ENCODE results near the gene EPHA7.
A peak's percentile ranks its signal among the peaks of the same experiment; 100 is the strongest.

EPHA7 gene

GRCh38 chr6:93319304-93319703, 100.1 kb downstream of the EPHA7 start:
- DNase-seq: no peak

- no peak for DNase-seq
Measured at GRCh38 chr6:93318121-93318520, 101.2 kb downstream of the EPHA7 start.

- no peak for DNase-seq
Measured at GRCh38 chr6:93317592-93317991, 101.8 kb downstream of the EPHA7 start.

- DNase-seq: no peak
Measured at GRCh38 chr6:93307505-93308409, 111.6 kb downstream of the EPHA7 start.

- no peak for DNase-seq
Measured at GRCh38 chr6:93305088-93305487, 114.3 kb downstream of the EPHA7 start.

- no peak for DNase-seq
Measured at GRCh38 chr6:93304505-93304904, 114.9 kb downstream of the EPHA7 start.

- peak; percentile 10 for DNase-seq
Measured at GRCh38 chr6:93300661-93301060, 118.7 kb downstream of the EPHA7 start.

- no peak for DNase-seq
Measured at GRCh38 chr6:93299622-93300021, 119.7 kb downstream of the EPHA7 start.

- no peak for DNase-seq
Measured at GRCh38 chr6:93295631-93296030, 123.7 kb downstream of the EPHA7 start.

- no peak for DNase-seq
Measured at GRCh38 chr6:93294879-93295278, 124.5 kb downstream of the EPHA7 start.

- DNase-seq: no peak
Measured at GRCh38 chr6:93293872-93294271, 125.5 kb downstream of the EPHA7 start.

- DNase-seq: no peak
Measured at GRCh38 chr6:93293460-93293859, 125.9 kb downstream of the EPHA7 start.

- DNase-seq: no peak
Measured at GRCh38 chr6:93282521-93283031, 136.8 kb downstream of the EPHA7 start.

- DNase-seq: no peak
Measured at GRCh38 chr6:93278241-93278640, 141.1 kb downstream of the EPHA7 start.

- DNase-seq: no peak
Measured at GRCh38 chr6:93272896-93273295, 146.5 kb downstream of the EPHA7 start.

GRCh38 chr6:93272211-93272610, 147.1 kb downstream of the EPHA7 start:
- DNase-seq: no peak

- no peak for DNase-seq
Measured at GRCh38 chr6:93266116-93266817, 153.1 kb downstream of the EPHA7 start.

- no peak for DNase-seq
Measured at GRCh38 chr6:93260881-93261280, 158.5 kb downstream of the EPHA7 start.

GRCh38 chr6:93259332-93259731, 160.0 kb downstream of the EPHA7 start:
- no peak for DNase-seq

- no peak for DNase-seq
Measured at GRCh38 chr6:93252930-93253329, 166.4 kb downstream of the EPHA7 start.

- no peak for DNase-seq
Measured at GRCh38 chr6:93248631-93249030, 170.7 kb downstream of the EPHA7 start.

- DNase-seq: no peak
Measured at GRCh38 chr6:93243231-93243778, 176.1 kb downstream of the EPHA7 start.

- DNase-seq: no peak
Measured at GRCh38 chr6:93242049-93242448, 177.3 kb downstream of the EPHA7 start.

GRCh38 chr6:93238632-93239031, 180.7 kb downstream of the EPHA7 start:
- DNase-seq: no peak

All from NCI-H1092 treated with DMSO at 0.1 percent for 48 hours (cell line).